Fibroblast of peridontal ligament (primary cell): ENCODE measurements around the gene P2RY6.
A peak's percentile ranks its signal among the peaks of the same experiment; 100 is the strongest.

Experiments
- DNase-seq: peaks from one replicate; pipeline ENCODE4 v3.0.0-alpha.2; 2010; ENCODE audit errors: extremely low read depth

Gene P2RY6

GRCh38 chr11:73316422-73316821 lies 44.3 kb downstream of the P2RY6 start:
- no peak for DNase-seq

- DNase-seq: no peak
Observed at GRCh38 chr11:73317373-73317772, 45.2 kb downstream of the P2RY6 start.

DNA sequence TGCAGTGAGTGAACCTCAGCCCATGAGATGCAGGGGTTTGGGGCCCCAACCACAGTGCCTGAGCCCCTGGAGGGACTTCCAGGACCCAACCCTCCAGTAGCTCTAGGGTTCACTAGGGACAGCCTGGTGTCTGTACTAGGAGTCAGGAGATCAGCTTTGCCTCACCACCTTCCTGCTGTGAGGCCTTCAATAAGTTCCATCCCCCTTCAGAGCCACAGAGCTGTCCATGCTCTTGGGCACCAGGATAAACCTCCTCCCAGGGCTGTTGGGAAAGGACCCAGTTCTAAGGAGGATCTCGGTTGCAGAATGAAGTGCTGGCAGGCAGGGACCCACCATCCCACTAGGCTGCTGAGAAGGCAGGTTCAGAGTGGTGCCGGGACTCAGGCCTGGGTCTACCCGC lies 45.7 kb downstream of the P2RY6 start:
- DNase-seq: no peak

GRCh38 chr11:73318501-73319011 lies 46.4 kb downstream of the P2RY6 start:
- no peak for DNase-seq

DNA sequence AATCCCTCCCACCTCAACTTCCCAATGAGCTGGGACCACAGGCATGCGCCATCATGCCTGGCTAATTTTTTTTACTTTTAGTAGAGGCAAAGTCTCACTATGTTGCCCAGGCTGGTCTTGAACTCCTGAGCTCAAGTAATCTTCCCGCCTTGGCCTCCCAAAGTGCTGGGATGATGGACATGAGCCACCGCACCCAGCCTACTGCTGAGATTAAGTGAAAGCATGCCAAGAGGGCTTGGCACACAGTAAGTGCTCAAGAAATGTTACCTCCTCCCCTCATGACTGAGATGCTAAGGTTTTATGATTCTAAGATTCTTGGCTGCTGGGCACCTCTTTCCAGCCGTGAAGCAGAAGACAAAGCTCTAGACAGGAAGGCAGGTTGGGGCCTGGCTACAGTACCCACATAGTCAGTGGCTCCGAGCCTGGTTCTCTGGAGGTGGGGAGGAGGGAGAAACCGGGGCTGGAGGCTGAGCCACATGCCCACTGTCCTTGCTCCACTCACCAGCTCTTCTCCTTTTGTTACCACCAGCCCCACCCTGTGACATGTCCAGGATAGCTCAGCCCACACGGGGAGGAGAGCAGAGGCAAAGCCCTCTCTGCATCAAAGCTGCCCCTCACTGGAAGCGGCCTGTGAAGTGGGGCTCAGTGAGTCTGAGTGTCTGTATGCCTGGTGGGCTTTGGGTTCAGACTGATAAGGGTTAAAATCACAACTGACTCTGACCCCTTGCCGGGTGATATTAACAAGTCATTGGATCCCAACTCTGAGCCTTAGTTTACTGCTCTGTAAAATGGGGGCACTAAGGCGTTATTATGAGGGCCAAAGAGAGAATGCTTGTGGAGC lies 48.8 kb downstream of the P2RY6 start:
- peak; percentile 63 for DNase-seq

- DNase-seq: peak; percentile 56
Observed at GRCh38 chr11:73321604-73322381, 49.7 kb downstream of the P2RY6 start.

DNA sequence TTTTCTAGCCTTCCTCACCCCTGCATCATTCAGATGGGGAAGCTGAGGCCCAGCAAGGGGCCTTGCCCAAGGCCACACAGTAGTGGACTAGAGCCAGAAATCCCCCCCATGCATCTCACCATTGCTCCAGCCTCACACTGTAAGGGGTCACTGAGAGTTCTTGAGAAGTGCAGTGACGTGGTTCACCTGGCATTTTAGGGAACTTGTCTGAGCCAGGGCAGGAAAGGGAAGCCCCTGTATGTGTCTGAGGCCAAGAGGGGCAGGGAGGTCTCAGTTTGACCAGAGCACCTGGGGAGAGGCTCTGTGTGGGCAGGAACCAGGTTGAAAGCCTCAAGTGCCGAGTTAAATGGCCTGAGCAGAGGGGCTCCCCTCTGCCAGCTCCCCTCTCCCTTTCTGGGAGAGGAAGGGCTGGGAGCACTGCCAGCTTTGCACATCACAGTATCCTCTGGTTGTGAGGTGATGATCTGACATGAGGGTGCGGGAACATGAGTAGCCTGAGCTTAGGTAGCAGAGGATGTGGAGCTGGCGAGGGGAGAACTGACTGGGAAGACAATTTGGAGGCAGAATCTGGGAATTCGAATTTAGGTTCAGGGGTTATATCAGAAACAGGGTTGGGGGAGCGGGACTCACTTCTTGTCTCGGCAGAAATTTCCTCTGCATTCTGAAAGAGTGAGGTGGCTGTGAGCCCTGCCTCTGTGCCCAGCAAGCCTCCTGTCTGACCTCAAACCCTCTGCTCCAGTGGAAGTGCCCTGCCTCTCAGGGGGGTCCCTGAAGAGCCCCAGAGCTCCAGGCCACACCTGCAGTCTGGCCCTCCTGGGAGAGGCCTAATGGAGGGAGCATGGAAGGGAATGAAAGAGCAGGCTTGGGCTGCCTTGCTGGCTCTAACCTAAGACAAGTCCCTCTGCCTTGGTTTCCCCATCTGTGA lies 50.5 kb downstream of the P2RY6 start:
- no peak for DNase-seq

DNA sequence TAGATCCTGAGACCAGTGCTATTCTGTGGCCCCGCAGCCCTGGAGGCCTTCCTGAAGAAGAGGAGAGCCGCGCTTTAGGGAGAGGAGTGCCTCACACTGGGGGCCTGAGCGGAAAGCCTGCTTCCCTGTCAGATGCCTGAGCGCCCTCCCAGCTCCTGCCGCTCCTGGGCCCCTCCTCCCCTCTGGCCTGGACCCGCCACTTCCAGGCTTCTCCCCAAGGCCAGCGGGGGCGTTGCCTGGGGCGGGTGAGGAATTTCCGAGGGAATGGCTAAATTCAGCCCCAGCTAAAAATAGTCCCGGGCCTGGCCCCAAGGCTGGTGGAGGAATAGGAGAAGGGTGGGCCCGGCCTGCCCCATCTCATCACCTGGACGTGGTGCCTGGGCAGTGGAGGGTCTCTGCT lies 51.3 kb downstream of the P2RY6 start:
- peak; percentile 62 for DNase-seq

GRCh38 chr11:73324116-73324515 lies 52.0 kb downstream of the P2RY6 start:
- DNase-seq: no peak

DNA sequence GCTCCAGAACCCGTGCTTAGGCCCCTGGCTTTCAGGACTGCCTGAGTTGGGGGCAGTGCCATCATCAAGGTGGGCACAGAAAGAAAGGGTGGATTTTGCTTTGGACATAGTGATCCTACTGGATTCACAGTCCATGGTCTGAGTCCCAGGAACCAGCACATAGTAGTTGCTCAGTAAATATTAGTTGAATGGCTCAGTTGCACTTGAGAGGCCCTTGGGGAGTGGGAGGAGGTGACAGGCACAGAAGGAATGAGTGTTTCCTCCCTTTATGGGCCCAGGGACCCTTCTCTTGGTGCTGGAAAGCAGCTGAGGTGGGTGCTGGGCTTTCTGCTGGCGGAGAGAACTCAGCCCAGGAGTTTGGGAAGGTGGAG lies 52.5 kb downstream of the P2RY6 start:
- no peak for DNase-seq

DNA sequence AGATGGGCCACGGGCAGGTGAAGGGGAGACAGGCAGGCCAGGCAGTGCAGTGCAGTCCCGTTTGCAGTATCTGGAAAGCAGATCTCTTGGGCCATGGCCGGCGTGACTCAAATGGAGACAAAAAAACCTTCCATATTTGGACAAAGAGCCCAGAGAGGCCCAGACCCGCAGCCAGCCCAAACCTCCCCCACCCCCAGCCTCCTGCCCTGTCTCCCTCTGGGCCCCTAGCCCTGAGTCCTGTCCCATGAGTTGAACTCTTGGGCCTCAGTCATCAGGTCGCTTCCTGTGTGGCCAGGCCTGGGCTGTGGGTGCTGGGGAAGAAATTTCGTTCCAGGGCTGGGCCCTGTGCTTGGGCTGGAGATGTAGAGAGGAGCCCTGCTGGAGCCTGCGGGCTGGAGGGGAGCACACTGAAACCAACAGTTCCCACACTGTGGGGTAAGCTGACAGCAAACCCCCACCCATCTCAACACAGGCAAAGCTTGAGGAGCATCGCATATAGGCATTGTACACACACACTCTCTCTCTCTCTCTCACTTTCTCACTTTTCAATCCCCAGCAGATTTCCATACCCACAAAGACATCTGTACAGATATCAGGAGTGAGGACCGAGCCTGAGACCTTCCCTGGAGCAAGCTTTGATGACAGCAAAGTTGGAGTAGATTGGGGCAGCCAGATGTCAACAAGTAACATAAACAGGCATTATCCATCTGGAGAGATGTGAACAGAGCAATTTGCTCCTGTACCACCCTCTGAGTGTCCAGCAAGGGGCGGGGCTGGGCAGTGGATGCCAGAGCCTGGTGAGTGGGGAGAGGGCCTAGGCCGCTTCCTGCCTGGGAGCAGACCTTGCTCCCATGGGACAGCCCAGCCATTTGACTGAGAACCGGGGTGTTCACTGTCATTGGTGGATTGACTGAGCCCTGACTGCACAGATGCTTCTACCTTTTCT lies 53.2 kb downstream of the P2RY6 start:
- DNase-seq: peak; percentile 54

GRCh38 chr11:73326929-73327811 lies 55.0 kb downstream of the P2RY6 start:
- DNase-seq: peak; percentile 63

- DNase-seq: no peak
Observed at GRCh38 chr11:73327812-73328364, 55.8 kb downstream of the P2RY6 start.

DNA sequence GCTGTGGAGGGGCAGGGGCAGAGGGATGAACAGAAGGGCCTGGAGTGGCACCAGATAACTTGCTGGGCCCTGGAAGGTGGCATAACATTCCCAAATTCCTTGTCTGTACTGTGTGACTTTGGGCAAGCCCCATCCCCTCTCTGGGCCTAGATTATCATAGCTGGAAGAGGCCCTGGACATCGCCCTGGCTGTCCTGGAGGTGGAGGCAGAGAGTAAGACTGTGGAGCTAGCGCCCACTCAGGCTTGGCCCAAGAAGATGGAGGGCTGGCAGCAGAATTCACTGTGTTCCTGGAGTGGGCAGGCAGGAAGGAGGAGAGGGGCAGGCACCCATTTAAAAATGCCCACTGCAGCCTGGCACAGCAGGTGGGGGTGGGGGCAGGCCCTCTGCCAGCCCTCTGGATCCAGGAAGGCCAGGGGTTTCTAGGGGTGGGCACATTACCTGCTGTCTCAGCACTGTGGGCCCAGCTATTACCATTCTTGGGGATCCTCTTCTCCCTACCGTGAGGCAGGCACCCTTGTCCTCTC lies 58.5 kb downstream of the P2RY6 start:
- no peak for DNase-seq

DNA sequence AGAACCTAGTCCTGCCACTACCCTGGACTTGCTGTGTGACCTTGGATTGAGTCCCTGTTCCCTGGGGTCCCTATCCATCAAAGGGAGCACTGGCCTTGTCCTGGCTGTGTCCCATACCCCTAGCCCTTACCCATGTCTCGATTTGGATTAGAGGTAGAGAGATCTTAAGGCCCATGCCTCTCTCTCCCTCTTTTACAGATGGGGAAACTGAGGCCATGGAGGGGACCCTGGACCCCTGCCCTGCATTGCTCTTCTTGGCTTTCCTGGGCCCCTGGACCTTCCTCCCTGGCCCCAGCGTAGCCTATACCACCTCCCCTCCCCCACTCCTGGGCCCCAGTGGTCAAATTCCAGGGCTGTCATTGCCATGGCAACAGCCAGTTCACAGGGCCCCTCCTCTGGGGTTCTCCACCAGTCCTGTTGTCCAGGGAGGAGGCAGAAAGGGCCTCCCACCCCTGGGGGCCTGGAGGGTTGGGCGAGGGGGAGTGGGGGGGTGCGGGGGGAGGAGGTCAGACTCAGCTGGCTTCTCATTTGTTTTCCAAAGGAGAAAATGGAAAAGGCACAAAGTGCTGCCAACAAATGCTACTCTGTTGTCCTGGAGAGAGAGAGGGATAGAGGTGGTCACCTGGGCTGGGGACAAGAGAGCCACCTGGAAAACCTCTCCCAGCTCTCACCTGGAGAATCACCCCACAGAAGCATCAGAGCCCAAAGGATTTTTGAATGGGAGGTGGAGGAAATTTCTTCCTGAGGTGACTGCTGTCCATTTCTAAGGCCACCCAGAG lies 59.2 kb downstream of the P2RY6 start:
- DNase-seq: no peak

DNA sequence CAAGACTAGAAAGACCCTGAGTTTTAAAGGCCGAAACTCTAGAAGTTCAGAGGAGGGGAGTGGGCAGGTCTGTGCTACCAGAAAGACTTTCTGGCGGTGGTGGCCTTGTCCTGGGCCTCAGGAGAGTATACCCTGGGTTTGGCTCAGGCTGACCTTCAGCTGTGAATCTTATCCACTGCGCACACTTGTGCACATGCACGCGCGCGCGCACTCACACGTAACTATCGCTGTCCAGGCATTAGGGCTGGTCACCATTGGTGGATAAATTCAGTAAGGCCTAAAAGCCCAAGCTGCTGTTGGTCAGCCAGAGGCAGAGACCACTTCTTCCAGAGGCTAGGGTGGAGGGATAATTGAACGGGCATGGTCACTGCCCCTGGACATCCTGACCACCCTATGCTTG lies 61.0 kb downstream of the P2RY6 start:
- DNase-seq: no peak

- DNase-seq: no peak
Observed at GRCh38 chr11:73333640-73334383, 61.7 kb downstream of the P2RY6 start.
